Fibroblast of peridontal ligament (primary cell): ENCODE measurements around the gene COL13A1.

Source experiments
- DNase-seq: peaks from one replicate; pipeline ENCODE4 v3.0.0-alpha.2; 2010; ENCODE audit errors: extremely low read depth

The COL13A1 gene

DNA sequence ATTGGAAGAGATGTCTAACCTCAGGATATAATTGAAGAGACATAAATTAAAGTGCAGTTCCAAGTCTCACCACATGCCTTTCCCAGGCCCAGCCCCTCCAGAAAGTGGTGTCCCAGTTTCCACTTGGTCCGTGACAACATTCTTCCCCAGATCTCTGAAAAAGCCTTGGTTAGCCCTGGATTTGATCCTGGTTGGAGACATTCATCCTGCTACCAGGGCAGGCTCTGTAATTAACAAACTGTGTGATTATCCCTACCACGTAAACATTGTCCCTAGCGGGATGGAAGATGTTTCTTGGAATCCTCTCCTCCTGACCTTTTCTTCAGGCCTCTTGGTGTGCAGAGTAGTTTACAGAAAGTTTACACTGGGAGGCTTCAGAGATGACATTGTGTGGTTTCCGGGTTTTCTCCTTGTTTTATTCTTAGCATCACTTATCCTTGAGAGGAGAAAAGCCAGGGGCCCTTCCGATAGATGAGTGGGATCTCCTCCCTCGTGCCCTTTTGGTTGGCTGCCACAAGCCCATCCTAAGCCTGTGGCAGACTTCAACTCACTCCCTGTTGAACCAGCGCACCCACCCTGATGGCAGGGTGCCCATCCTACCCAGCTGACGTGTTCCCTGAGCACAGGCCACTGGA lies 83.8 kb downstream of the COL13A1 start:
- peak; percentile 52 for DNase-seq

DNA sequence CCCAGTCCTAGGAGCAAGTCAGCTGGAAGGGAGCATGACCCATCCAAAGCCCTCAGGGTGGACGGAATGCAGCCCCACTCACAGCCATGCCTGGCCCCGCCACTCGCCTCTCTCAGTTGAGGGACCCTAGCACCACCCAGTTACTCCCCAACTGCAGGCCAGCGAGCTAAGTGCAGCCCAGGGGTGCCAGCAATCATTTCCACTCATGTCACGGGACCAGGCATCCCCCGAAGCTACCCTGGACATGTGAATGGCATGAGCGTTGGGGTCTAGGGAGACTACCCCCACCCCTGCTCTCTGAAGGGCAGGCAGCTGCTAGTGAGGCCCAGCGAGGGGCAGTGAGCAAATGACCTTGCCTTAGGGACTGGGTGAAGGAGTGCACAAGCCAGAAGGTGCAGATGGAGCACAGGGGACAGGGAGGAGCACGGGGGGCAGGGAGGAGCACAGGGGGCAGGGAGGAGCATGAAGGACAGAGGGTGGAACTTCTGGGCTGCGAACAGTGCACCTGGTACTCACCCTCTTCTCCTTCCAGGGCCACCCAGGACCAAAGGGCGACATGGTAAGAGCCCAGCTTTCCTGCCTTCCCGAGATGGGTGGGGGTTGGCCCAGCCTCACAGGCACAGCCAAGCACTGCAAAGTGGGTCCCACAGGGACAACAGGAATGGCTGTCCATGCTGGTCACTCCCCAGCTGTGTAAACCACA lies 87.3 kb downstream of the COL13A1 start:
- DNase-seq: no peak

GRCh38 chr10:69890065-69890847 lies 88.5 kb downstream of the COL13A1 start:
- DNase-seq: no peak

DNA sequence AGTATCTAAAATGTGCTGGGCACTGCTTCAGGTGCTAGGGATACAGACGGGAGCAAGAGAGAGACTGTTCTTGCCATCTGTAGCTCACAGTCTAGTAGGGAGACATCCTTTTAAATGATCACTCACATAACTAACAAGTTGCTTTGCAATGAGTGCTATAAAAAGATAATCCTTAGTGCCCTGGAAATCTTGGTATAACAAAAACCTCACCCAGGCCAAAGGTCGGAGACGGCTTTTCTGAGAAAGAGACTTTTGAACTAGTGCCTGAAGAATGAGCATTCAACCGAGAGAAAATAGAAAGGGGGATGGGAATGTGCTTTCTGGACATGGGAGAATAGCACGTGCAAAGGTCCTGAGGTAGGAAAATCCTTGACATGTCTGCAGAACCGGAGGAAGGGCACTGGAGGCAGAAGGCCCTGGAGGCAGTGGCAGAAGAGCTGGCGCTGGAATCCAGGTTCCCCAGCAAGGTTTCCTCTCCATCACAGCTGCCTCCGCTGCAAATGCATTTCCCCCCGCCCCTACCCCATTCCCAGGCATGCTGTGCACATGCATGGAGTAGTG lies 89.4 kb downstream of the COL13A1 start:
- DNase-seq: no peak

DNA sequence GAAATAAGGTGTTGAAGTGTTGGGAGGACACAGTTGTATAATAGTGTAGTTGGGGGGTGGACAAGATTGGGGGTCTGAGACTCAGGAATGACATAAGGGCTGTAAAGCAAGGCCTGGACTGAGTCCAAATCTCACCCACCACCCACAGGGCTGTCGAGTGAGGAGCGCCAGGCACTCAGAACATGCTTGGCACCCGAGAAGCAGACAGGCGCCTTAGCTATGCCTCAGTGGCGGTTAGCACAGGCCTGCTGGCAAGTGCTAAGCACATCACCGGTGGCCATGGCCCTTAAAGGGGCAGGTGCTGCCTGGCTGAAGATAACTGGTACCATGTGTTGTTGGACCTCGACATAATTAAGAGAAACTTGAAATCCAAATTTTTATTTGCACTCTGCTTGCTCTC lies 90.7 kb downstream of the COL13A1 start:
- no peak for DNase-seq

DNA sequence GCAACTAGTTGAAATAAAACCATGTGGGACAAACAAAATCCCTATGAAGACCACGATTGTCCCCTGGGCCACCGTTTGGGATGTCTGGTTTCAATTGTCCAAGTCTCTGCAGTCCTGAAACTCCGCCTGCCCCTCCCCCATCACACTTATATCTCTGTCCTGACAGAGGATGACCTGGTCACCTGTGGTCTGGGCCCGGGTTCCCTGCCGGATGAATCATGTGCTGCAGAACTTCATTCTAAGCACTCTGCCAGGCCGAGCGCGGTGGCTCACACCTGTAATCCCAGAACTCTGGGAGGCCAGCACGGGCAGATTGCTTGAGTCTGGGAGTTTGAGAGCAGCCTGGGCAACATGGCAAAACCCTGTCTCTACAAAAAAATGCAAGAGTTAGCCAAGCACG lies 91.1 kb downstream of the COL13A1 start:
- no peak for DNase-seq

GRCh38 chr10:69893271-69893900 lies 91.7 kb downstream of the COL13A1 start:
- DNase-seq: no peak

DNA sequence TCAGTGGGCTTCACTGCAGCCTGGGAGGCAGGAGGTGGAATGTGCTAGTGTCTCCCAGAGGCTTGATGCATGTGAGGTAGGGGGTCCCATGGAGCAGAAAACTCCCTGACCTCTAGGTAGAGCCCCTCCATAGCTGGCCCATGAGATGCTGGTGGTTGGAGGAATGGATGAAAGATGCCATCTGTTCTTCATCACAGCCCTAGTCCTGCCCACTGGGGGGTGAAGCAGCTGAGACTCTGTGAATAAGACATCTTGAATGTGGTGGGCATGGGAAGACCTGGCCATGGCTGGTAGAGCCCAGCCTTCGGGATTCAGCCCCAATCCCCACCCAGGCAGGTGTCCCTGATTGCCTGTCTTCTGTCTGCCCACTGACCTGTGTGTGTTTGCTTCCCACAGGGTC lies 92.5 kb downstream of the COL13A1 start:
- DNase-seq: no peak

DNA sequence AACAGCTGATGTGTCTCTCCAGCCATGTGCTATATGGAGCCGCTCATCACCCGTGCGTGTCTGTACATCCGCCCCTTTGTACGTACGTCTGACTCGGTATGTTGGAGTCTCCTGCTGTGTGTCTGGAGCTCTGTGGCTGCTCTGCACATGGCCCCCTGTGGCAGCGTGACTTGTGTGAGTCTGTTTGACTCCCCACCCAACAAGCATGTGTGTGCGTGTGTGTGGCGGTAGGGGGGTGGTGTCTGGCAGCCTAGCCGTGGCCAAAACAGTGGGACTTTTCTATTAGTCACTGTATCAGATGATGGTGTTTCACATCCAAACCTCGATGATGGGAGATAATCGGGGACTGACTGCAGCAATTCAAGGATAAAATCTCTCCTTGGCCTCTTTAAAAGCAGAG lies 94.1 kb downstream of the COL13A1 start:
- DNase-seq: peak; percentile 55

- DNase-seq: no peak
Measured at GRCh38 chr10:69896606-69897231, 95.0 kb downstream of the COL13A1 start.

DNA sequence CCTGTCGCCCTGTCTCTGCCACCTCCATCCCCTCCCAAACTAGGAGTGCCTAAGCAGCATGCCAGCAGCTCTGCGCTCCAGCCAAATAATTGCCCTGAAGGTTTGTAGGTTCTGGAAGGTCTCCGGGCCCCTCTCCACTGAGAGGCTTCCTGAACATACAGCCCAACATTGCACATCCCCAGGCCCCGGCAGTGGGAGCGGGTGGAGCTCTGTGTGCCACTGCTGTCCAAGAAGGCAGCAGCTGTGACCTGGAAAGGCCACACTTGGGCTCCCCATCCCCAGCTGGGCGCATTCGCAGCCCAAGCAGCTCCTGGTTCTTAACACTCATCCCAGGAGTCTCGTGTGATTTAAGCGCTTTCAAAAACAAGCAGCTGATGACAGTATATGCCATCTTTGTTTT lies 95.7 kb downstream of the COL13A1 start:
- no peak for DNase-seq

DNA sequence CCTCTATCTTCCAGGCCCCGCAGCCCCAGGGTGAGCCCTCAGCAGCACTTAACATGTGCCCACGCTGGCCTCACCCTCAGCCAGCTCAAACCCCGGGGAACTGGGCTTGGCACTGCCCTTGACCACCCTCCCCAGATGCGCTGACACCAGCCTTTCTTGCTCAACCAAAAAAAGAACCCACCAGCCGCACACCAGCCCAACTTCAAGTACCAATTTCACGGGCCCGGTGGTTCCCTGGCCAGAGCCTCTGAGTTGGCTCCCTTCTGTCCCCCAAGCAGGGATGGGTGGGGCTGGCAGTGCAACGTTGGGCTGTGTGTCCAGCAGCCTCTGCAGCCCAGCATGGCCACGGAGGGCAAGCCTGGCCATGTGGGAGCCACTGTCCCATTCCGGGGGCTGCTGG lies 96.3 kb downstream of the COL13A1 start:
- no peak for DNase-seq

DNA sequence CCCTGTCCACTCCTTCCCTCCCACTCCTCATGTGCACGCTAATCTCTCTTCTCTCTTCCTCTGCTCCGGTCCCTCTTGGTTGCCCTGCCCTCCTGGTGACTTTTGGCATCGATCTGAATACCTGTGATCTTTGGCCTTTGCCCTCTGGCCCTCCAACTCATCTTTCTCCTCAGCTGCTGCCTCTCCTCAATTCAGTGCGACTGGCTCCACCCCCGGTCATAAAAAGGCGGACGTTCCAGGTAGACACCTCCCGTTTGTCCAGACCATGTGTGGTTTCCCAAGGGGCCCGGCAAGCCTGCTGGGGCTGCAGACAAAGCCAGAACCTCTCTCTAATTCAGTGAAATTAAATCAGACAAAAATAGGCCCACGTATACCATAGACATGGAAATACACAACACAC lies 96.8 kb downstream of the COL13A1 start:
- DNase-seq: no peak

- no peak for DNase-seq
Measured at GRCh38 chr10:69898941-69899340, 97.2 kb downstream of the COL13A1 start.

DNA sequence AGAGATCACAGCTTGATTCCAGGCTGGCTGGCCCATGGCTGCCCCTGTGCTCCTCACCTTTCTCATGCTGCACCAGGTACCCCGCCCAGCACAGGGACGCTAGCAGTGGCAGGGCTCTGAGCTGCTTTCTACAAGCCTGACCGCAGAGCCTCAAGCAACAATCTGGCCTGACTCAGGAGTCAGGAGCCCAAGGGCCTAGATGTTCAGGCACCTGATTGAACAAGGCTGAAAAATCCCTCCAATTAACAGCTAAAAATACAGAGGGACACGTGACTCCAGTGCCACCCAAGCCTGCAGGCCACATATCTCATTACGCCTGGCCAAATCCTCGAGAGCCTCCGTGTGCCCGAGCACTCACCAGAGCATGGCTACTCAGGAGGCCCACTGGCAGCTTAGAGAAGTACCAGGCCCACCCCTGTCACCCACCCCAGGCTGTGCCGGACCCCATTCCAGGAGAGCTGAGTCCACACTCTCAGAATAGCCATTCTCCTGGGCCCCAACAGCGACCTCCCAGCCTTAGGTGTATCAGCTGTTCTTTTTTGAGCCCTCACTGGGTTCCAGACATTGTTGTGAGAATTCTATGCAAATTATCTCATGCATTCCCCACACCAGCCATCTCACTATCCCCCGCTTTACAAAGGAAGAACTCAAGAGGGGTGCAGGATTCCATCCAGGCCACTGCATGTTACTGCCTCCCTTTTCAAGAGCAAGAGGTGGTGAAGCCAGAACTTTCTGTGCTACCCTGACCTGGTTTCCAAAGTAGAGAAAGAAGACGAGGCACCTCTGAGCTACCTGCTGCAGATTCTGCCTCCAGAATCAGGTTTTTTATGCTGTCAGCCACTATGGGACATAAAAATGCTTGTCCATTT lies 98.3 kb downstream of the COL13A1 start:
- DNase-seq: no peak

GRCh38 chr10:69901022-69901421 lies 99.3 kb downstream of the COL13A1 start:
- DNase-seq: no peak

DNA sequence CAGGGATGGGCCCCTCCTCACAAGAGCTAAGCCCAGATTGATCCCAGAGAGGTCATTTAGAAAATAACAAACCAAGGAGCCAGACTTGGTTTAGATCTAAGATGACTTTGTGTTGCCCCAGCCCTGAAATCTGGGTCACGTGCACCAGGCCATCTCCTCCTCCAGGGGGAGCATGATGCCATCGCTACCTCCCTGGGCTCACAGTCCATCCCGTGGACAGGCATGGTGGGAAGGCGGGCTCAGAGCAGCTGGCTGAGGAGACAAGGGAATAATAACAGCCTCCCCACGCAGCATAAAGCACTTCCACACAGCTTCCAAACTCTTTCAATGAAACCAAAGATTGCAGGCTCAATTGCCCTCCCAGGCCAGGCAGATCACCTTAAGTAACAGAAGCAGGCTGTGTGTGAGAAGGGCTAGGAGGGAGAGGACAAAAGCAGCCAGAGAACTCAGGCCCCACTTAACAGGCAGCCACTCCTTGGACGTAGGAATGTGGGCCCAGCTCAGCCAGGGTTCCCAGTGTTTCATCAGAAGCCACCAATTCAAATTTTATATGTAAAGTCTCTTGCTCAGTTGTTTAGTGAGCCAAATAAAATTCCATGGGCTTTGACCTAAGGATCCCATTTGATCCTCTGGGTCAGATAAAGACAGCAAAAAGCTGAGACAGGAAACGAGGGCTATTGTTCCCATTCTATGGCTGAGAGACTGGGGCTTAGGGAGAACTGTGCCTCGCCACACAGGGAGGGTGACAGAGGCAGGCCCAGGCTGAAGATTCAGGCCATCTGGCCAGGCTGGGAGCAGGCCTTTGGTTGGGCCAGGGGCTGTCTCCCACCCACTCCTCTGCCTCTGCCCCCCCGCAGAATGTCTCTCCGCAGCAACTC lies 100.2 kb downstream of the COL13A1 start:
- DNase-seq: peak; percentile 52

DNA sequence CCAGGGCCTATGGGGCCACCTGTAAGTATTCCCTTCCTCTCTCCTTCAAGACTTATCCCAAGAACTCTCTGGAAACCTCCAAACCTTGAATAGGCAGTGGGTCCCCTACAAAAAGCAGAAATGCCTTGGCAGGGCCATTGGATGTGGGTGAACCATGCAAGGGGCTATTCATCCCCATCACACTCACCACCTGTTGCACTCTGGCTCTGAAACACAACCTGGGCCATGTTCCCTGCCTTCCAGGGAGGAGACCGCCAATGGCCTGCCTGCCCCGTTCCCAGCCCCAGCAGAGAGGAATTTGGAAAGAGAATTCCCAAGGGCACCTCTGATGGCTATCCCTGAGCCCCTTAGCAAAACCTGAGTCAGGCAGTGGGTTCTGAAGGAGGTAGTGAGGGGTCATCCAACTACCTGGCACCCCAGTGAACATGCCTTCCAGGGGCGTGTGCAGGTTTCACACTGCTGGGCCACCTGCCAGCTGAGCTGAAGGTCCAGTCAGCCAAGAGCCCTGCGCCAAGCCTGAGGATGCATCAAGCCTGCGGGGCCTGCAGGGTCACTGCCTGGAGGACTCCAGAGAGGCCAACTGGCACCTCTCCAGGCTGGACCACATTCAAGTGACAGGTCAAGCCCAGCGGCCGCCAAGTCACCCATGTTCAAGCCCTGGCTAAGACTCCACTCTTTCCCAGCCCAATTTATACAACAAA lies 101.3 kb downstream of the COL13A1 start:
- no peak for DNase-seq

- DNase-seq: no peak
Measured at GRCh38 chr10:69904533-69904932, 102.8 kb downstream of the COL13A1 start.
